GM21576 (cell line): Measurements from ENCODE around the gene ATP2B3.

Source experiments
- ATAC-seq: cut with Tn5 transposase; IDR thresholded peaks from one replicate; pipeline ENCODE4 v1.9.1; 2021; ENCODE audit warnings: mild to moderate bottlenecking, moderate library complexity; ENCODE audit not compliant: unreplicated experiment

The ATP2B3 gene

GRCh38 chrX:153488231-153488914 lies 29.1 kb upstream of the ATP2B3 start:
- no peak for ATAC-seq

- no peak for ATAC-seq
These were observed 27.1 kb upstream of the ATP2B3 start for GRCh38 chrX:153490217-153490930.

GRCh38 chrX:153491351-153491914 lies 26.0 kb upstream of the ATP2B3 start:
- ATAC-seq: no peak

GRCh38 chrX:153491918-153492317 lies 25.5 kb upstream of the ATP2B3 start:
- ATAC-seq: no peak

GRCh38 chrX:153492543-153492942 lies 24.9 kb upstream of the ATP2B3 start:
- ATAC-seq: no peak

- ATAC-seq: no peak
These were observed 24.4 kb upstream of the ATP2B3 start for GRCh38 chrX:153493085-153493484.

- ATAC-seq: no peak
These were observed 23.4 kb upstream of the ATP2B3 start for GRCh38 chrX:153494061-153494460.

- ATAC-seq: no peak
These were observed 22.7 kb upstream of the ATP2B3 start, which contains the start of gene BGN for GRCh38 chrX:153494541-153495361. BGN (plus strand) TSS chrX:153494980; CDS start chrX:153504632, 9,652 bp downstream.

- ATAC-seq: no peak
These were observed 22.1 kb upstream of the ATP2B3 start for GRCh38 chrX:153495362-153495751.

GRCh38 chrX:153495903-153496589 lies 21.4 kb upstream of the ATP2B3 start:
- no peak for ATAC-seq

GRCh38 chrX:153496590-153496959 lies 20.9 kb upstream of the ATP2B3 start:
- no peak for ATAC-seq

- ATAC-seq: no peak
These were observed 19.0 kb upstream of the ATP2B3 start for GRCh38 chrX:153498453-153498852.

- no peak for ATAC-seq
These were observed 18.1 kb upstream of the ATP2B3 start for GRCh38 chrX:153499341-153499740.

GRCh38 chrX:153499876-153500275 lies 17.6 kb upstream of the ATP2B3 start:
- ATAC-seq: no peak

- ATAC-seq: no peak
These were observed 16.7 kb upstream of the ATP2B3 start for GRCh38 chrX:153500676-153501280.

GRCh38 chrX:153501530-153501929 lies 15.9 kb upstream of the ATP2B3 start:
- ATAC-seq: no peak

GRCh38 chrX:153502131-153502530 lies 15.3 kb upstream of the ATP2B3 start:
- no peak for ATAC-seq

GRCh38 chrX:153502796-153503195 lies 14.6 kb upstream of the ATP2B3 start:
- ATAC-seq: no peak

GRCh38 chrX:153504445-153505016 lies 12.9 kb upstream of the ATP2B3 start:
- no peak for ATAC-seq

- no peak for ATAC-seq
These were observed 12.1 kb upstream of the ATP2B3 start for GRCh38 chrX:153505361-153505760.
